Osteoblast (primary cell): ENCODE data around the gene GRHPR. TPM values are rescaled to one million over a fixed set of nuclear protein-coding genes. Genes with fewer than 3 reads are reported as not detected.
"Not testable (repeated sequence)": the region's sequence is repeated elsewhere in the genome, so short reads cannot be mapped to it uniquely, and the experiment has no call there.

Experiments
- DNase-seq: peaks from one replicate; pipeline ENCODE4 v3.0.0; 2011; ENCODE audit warnings: low spot score, mixed read lengths; ENCODE audit not compliant: insufficient read length; ENCODE audit errors: missing footprints
- H2AFZ ChIP-seq: 2 replicates; pipeline ENCODE4 v1.6.0; 2011; ENCODE audit warnings: mild to moderate bottlenecking, low read length
- H3K27ac ChIP-seq: 2 replicates; pipeline ENCODE4 v1.5.1; 2011; ENCODE audit warnings: mild to moderate bottlenecking, low read depth, low read length, moderate library complexity
- H3K27me3 ChIP-seq: 2 replicates; pipeline ENCODE4 v1.6.0; 2012; ENCODE audit warnings: mild to moderate bottlenecking, control low read depth, inconsistent platforms, low read length, moderate library complexity; ENCODE audit not compliant: insufficient read depth
- H3K36me3 ChIP-seq: 2 replicates; pipeline ENCODE4 v1.5.1; 2011; ENCODE audit warnings: mild to moderate bottlenecking, low read length, control low read depth, moderate library complexity; ENCODE audit not compliant: insufficient read depth
- H3K4me1 ChIP-seq: 2 replicates; pipeline ENCODE4 v1.5.1; 2011; ENCODE audit warnings: mild to moderate bottlenecking, low read length, control low read depth, moderate library complexity; ENCODE audit not compliant: insufficient read depth
- H3K4me2 ChIP-seq: 2 replicates; pipeline ENCODE4 v1.6.0; 2011; ENCODE audit warnings: mild to moderate bottlenecking, low read length; ENCODE audit not compliant: insufficient read depth
- H3K4me3 ChIP-seq: fragments of 200-600 bp; sonication (generic); 3 replicates; pipeline ENCODE4 v1.5.1; 2012; ENCODE audit warnings: mild to moderate bottlenecking, low read length, inconsistent platforms; ENCODE audit not compliant: insufficient read depth
- H3K79me2 ChIP-seq: 2 replicates; pipeline ENCODE4 v1.6.0; 2012; ENCODE audit warnings: mild to moderate bottlenecking, low read length, control low read depth, inconsistent platforms; ENCODE audit not compliant: insufficient read depth
- H3K9me3 ChIP-seq: 2 replicates; pipeline ENCODE4 v1.5.1; 2011; ENCODE audit warnings: low read depth, low read length, control low read depth
- H4K20me1 ChIP-seq: 2 replicates; pipeline ENCODE4 v1.6.0; 2012; ENCODE audit warnings: mild to moderate bottlenecking, low read length, control low read depth; ENCODE audit not compliant: insufficient read depth
- CTCF ChIP-seq: IDR thresholded peaks from 2 replicates; pipeline ENCODE4 v1.5.1; 2011; ENCODE audit warnings: mild to moderate bottlenecking, low read depth, low read length, moderate library complexity; ENCODE audit errors: extremely low read depth
- total RNA-seq: library from RNA; depleted of rRNA; stranded (reverse); fragments of >200 nt; gene quantifications from 2 replicates; pipeline ENCODE4 v1.2.3, GENCODE V29; 2012

GRHPR gene
- total RNA-seq, 1 donor, result 165 TPM

GRCh38 chr9:37424204-37424685, 1.7 kb downstream of the GRHPR start:
- Histone ChIP-seq H4K20me1 (peaks cover 18% of the 10 kb centered on the region), H3K27me3 (no peaks in the 10 kb centered on the region), H3K79me2 (peaks cover 45% of the 10 kb centered on the region), H3K27ac (peak overlapping the region; percentile 19), H3K4me1 (peaks cover 25% of the 10 kb centered on the region), H2AFZ (no peak overlapping the region), H3K9me3 (no peaks in the 10 kb centered on the region), H3K36me3 (peaks cover 39% of the 10 kb centered on the region), H3K4me3 (peak overlapping the region; percentile 91), H3K4me2 (peak overlapping the region; percentile 87)
- DNase-seq, result no peak
- no peak for TF ChIP-seq CTCF

- no peak for DNase-seq
- H3K4me1 ChIP-seq, result peaks cover 25% of the 10 kb centered on the region
- TF ChIP-seq CTCF, result no peak
- H3K27ac ChIP-seq, result peak overlapping the region; percentile 19
- no peak overlapping the region for H3K4me3 ChIP-seq
- H3K9me3 ChIP-seq, result no peaks in the 10 kb centered on the region
- no peak overlapping the region for H2AFZ ChIP-seq
- H3K4me2 ChIP-seq, result no peak overlapping the region
- H3K27me3 ChIP-seq, result no peaks in the 10 kb centered on the region
- peaks cover 41% of the 10 kb centered on the region for H3K36me3 ChIP-seq
- peaks cover 45% of the 10 kb centered on the region for H3K79me2 ChIP-seq
- peaks cover 18% of the 10 kb centered on the region for H4K20me1 ChIP-seq
Measured at GRCh38 chr9:37424686-37425297, 2.3 kb downstream of the GRHPR start.

GRCh38 chr9:37425298-37425752, 2.8 kb downstream of the GRHPR start:
- Histone ChIP-seq H3K4me3 (no peak overlapping the region), H3K27me3 (no peaks in the 10 kb centered on the region)
- no peak for DNase-seq

GRCh38 chr9:37426431-37426830, 3.9 kb downstream of the GRHPR start:
- not testable (repeated sequence) for H3K27me3 ChIP-seq, H2AFZ ChIP-seq, H3K9me3 ChIP-seq, DNase-seq, H3K27ac ChIP-seq, H3K4me3 ChIP-seq, H3K4me2 ChIP-seq
- H4K20me1 ChIP-seq, result peaks cover 18% of the 10 kb centered on the region
- peaks cover 25% of the 10 kb centered on the region for H3K4me1 ChIP-seq
- H3K79me2 ChIP-seq, result peaks cover 45% of the 10 kb centered on the region
- peaks cover 51% of the 10 kb centered on the region for H3K36me3 ChIP-seq

More at GRCh38 chr9:37425298-37425752, 2.8 kb downstream of the GRHPR start:
- Histone ChIP-seq H3K79me2 (peaks cover 45% of the 10 kb centered on the region), H2AFZ (no peak overlapping the region), H4K20me1 (peaks cover 18% of the 10 kb centered on the region), H3K4me1 (peaks cover 25% of the 10 kb centered on the region), H3K36me3 (peaks cover 42% of the 10 kb centered on the region), H3K27ac (no peak overlapping the region), H3K4me2 (no peak overlapping the region), H3K9me3 (no peaks in the 10 kb centered on the region)
- no peak for TF ChIP-seq CTCF
